Omental fat pad (tissue), 4 donors: Measurements from ENCODE around the gene PKP4. TPM values are rescaled to one million over a fixed set of nuclear protein-coding genes. Genes with fewer than 3 reads are reported as not detected.

Experiments used
- ATAC-seq: fragments of 150-250 bp; one replicate; pipeline ENCODE4 v1.9.1; 2016; ENCODE audit warnings: mild to moderate bottlenecking, moderate library complexity; ENCODE audit not compliant: low FRiP score
- DNase-seq: peaks from one replicate; pipeline ENCODE4 v3.0.0-alpha.2; 2019; ENCODE audit warnings: low spot score
- CTCF ChIP-seq, 3 donors: fragments of 450-650 bp; IDR thresholded peaks; one replicate each; pipeline ENCODE4 v1.5.1; 2016 to 2017; ENCODE audit warnings: antibody characterized with exemption in 3 of 3, mild to moderate bottlenecking in 3 of 3, moderate library complexity in 2 of 3
- total RNA-seq, 4 donors: library from RNA; depleted of rRNA; stranded (reverse); fragments of >200 nt; gene quantifications; one replicate each; pipeline ENCODE4 v1.1.0, GENCODE V29; 2016

Gene PKP4
- total RNA-seq, 4 donors from 2014 or later = 25.8 to 96.9 (median 56.2) TPM

GRCh38 chr2:158507141-158507540 lies 50.4 kb downstream of the PKP4 start:
- ATAC-seq = no peak
- no peak for DNase-seq
- TF ChIP-seq CTCF (IDR thresholded peaks at IDR 0.05) = no peak

GRCh38 chr2:158507679-158508078 lies 50.9 kb downstream of the PKP4 start:
- DNase-seq (no peak), ATAC-seq (no peak)
- no peak for TF ChIP-seq CTCF (IDR thresholded peaks at IDR 0.05)

GRCh38 chr2:158509928-158510797 lies 53.4 kb downstream of the PKP4 start:
- ATAC-seq = no peak
- TF ChIP-seq CTCF (IDR thresholded peaks at IDR 0.05) = no peak

GRCh38 chr2:158510887-158511286 lies 54.1 kb downstream of the PKP4 start:
- no peak for ATAC-seq
- no peak for TF ChIP-seq CTCF (IDR thresholded peaks at IDR 0.05)
- no peak for DNase-seq

More at GRCh38 chr2:158509928-158510797, 53.4 kb downstream of the PKP4 start:
- DNase-seq = no peak

- ATAC-seq = no peak
- TF ChIP-seq CTCF (IDR thresholded peaks at IDR 0.05) = no peak
- DNase-seq = no peak
Observed at GRCh38 chr2:158511706-158512105, 55.0 kb downstream of the PKP4 start.

- no peak for TF ChIP-seq CTCF (IDR thresholded peaks at IDR 0.05)
- ATAC-seq (no peak), DNase-seq (no peak)
Observed at GRCh38 chr2:158512323-158512722, 55.6 kb downstream of the PKP4 start.

- no peak for DNase-seq
- TF ChIP-seq CTCF (IDR thresholded peaks at IDR 0.05) = no peak
Observed at GRCh38 chr2:158513841-158514240, 57.1 kb downstream of the PKP4 start.

More at GRCh38 chr2:158513841-158514240, 57.1 kb downstream of the PKP4 start:
- no peak for ATAC-seq
